Fibroblast of the aortic adventitia (primary cell): Measurements from ENCODE around the gene CEL. TPM values are rescaled to one million over a fixed set of nuclear protein-coding genes. Genes with fewer than 3 reads are reported as not detected.
"Not testable (repeated sequence)": the region's sequence is repeated elsewhere in the genome, so short reads cannot be mapped to it uniquely, and the experiment has no call there.

Experiments used
- DNase-seq: peaks from one replicate; pipeline ENCODE4 v3.0.0-alpha.2; 2010; ENCODE audit warnings: low read depth
- H3K4me3 ChIP-seq: 2 replicates; pipeline ENCODE4 v1.5.1; 2011; ENCODE audit warnings: low read depth, mild to moderate bottlenecking, control low read depth, low read length, moderate library complexity
- CTCF ChIP-seq: IDR thresholded peaks from 2 replicates; pipeline ENCODE4 v1.5.1; 2011; ENCODE audit warnings: mild to moderate bottlenecking, low read length, control low read depth, inconsistent platforms; ENCODE audit not compliant: insufficient read depth
- total RNA-seq: library from RNA; depleted of rRNA; stranded (reverse); fragments of >200 nt; gene quantifications from 2 replicates; pipeline ENCODE4 v1.2.3, GENCODE V29; 2012; ENCODE audit warnings: low replicate concordance

The CEL gene
- total RNA-seq, 1 donor: 0.27 TPM

- no peak overlapping the region for H3K4me3 ChIP-seq
- TF ChIP-seq CTCF: no peak
- no peak for DNase-seq
Observed at GRCh38 chr9:133071484-133072150, 9.8 kb downstream of the CEL start.

- H3K4me3 ChIP-seq, DNase-seq: not testable (repeated sequence)
Observed at GRCh38 chr9:133072210-133072609, 10.4 kb downstream of the CEL start.

GRCh38 chr9:133073086-133074014, 11.6 kb downstream of the CEL start:
- no peak for DNase-seq

GRCh38 chr9:133074111-133074651, 12.4 kb downstream of the CEL start:
- H3K4me3 ChIP-seq: no peak overlapping the region
- no peak for TF ChIP-seq CTCF
- DNase-seq: peak; percentile 67

More at GRCh38 chr9:133073086-133074014, 11.6 kb downstream of the CEL start:
- TF ChIP-seq CTCF: no peak
- H3K4me3 ChIP-seq: no peak overlapping the region

GRCh38 chr9:133075925-133076630, 14.3 kb downstream of the CEL start:
- no peak overlapping the region for H3K4me3 ChIP-seq
- TF ChIP-seq CTCF: no peak
- peak; percentile 80 for DNase-seq

- no peak for TF ChIP-seq CTCF
- DNase-seq: no peak
Observed at GRCh38 chr9:133076691-133077090, 14.9 kb downstream of the CEL start.

More at GRCh38 chr9:133076691-133077090, 14.9 kb downstream of the CEL start:
- H3K4me3 ChIP-seq: no peak overlapping the region
